Measurements from ENCODE around the gene TUBA3E. TPM values are rescaled to one million over a fixed set of nuclear protein-coding genes. Genes with fewer than 3 reads are reported as not detected.
"Not testable (repeated sequence)": the region's sequence is repeated elsewhere in the genome, so short reads cannot be mapped to it uniquely, and the experiment has no call there.

Gene TUBA3E
- total RNA-seq, 4 donors from 2014 or later = not detected

GRCh38 chr2:130160131-130160530, 38.1 kb downstream of the TUBA3E start:
- no peak overlapping the region for H3K4me3 ChIP-seq (ENCODE audit: low read depth, poor library complexity, severe bottlenecking)
- TF ChIP-seq, protein P1, sequence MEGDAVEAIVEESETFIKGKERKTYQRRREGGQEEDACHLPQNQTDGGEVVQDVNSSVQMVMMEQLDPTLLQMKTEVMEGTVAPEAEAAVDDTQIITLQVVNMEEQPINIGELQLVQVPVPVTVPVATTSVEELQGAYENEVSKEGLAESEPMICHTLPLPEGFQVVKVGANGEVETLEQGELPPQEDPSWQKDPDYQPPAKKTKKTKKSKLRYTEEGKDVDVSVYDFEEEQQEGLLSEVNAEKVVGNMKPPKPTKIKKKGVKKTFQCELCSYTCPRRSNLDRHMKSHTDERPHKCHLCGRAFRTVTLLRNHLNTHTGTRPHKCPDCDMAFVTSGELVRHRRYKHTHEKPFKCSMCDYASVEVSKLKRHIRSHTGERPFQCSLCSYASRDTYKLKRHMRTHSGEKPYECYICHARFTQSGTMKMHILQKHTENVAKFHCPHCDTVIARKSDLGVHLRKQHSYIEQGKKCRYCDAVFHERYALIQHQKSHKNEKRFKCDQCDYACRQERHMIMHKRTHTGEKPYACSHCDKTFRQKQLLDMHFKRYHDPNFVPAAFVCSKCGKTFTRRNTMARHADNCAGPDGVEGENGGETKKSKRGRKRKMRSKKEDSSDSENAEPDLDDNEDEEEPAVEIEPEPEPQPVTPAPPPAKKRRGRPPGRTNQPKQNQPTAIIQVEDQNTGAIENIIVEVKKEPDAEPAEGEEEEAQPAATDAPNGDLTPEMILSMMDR (IDR thresholded peaks at IDR 0.05) = no peak
- TF ChIP-seq POLR2A (IDR thresholded peaks at IDR 0.05) = no peak
- 91 to 100% methylated on average over 6 of the region's 6 CpGs for WGBS, 2 donors
- no peak for DNase-seq (ENCODE audit: low spot score in 2 of 2)
- intact Hi-C loops (cut with DNase I; ENCODE audit: low total_unique reads) = no loop called here

GRCh38 chr2:130159376-130159775, 38.9 kb downstream of the TUBA3E start:
- DNase-seq (ENCODE audit: low spot score in 2 of 2); H3K4me3 ChIP-seq (ENCODE audit: low read depth, poor library complexity, severe bottlenecking); intact Hi-C loops (cut with DNase I; ENCODE audit: low total_unique reads): not testable (repeated sequence)
- WGBS, 2 donors = 83 to 94% methylated on average over 4 of the region's 4 CpGs

DNA sequence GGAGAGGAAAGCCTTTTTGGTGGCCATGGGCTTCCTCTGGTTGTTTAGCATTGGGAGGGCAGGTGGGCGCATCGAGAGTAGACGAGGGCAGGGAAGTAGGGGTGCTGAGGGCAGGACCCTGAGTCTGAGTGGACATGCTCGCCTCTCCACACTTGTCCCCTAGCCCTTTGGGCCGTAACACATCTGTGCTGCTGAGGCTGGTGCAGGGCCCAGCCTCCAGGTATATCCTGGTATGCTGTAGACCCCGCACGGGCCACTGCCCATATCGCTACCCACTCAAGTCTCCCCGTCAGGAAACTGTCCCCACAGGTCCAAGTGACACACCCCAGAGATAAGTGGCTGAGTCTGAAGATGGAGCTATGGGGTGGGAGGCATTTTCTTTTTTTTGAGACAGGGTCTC, 39.6 kb downstream of the TUBA3E start:
- no peak for DNase-seq (ENCODE audit: low spot score in 2 of 2)
- TF ChIP-seq POLR2A (IDR thresholded peaks at IDR 0.05) = no peak
- TF ChIP-seq, protein P1 (IDR thresholded peaks at IDR 0.05) = no peak
- intact Hi-C loops (cut with DNase I; ENCODE audit: low total_unique reads) = no loop called here
- WGBS, 2 donors = 90 to 91% methylated on average over 9 of the region's 9 CpGs
- H3K4me3 ChIP-seq (ENCODE audit: low read depth, poor library complexity, severe bottlenecking) = no peak overlapping the region

GRCh38 chr2:130157825-130158514, 40.3 kb downstream of the TUBA3E start:
- 76 to 92% methylated on average over 13 of the region's 13 CpGs for WGBS, 2 donors
- DNase-seq (ENCODE audit: low spot score in 2 of 2); H3K4me3 ChIP-seq (ENCODE audit: low read depth, poor library complexity, severe bottlenecking); intact Hi-C loops (cut with DNase I; ENCODE audit: low total_unique reads): not testable (repeated sequence)

DNA sequence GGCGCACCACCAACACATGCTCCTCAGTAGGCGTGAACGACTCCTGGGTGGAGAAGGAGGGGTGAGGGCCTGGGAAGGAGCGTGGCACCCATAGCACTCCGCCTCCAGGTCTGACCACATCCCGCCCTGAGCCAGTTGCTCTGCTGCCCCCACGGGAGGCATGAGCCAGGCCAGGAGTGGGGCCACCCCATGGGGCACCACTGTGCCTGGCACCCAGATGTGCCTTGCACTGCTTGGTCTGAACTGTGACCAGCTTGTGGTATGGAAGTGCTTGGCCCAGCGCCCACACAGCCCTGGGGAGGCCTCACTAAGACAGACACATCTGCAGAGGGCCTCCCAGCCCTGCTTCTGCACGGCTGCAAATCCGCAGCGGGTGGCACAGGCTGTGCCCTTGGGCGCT, 40.9 kb downstream of the TUBA3E start:
- WGBS, 2 donors = 80 to 82% methylated on average over 5 to 8 of the region's 12 CpGs
- DNase-seq (ENCODE audit: low spot score in 2 of 2); intact Hi-C loops (cut with DNase I; ENCODE audit: low total_unique reads); H3K4me3 ChIP-seq (ENCODE audit: low read depth, poor library complexity, severe bottlenecking): not testable (repeated sequence)

GRCh38 chr2:130156624-130157004, 41.6 kb downstream of the TUBA3E start:
- no peak for TF ChIP-seq POLR2A (IDR thresholded peaks at IDR 0.05)
- TF ChIP-seq, protein P1 (IDR thresholded peaks at IDR 0.05) = no peak
- intact Hi-C loops (cut with DNase I; ENCODE audit: low total_unique reads) = no loop called here
- 93 to 95% methylated on average over 9 of the region's 9 CpGs for WGBS, 2 donors
- no peak for DNase-seq (ENCODE audit: low spot score in 2 of 2)
- H3K4me3 ChIP-seq (ENCODE audit: low read depth, poor library complexity, severe bottlenecking) = no peak overlapping the region

GRCh38 chr2:130155956-130156623, 42.1 kb downstream of the TUBA3E start:
- DNase-seq (ENCODE audit: low spot score in 2 of 2); intact Hi-C loops (cut with DNase I; ENCODE audit: low total_unique reads); H3K4me3 ChIP-seq (ENCODE audit: low read depth, poor library complexity, severe bottlenecking): not testable (repeated sequence)
- WGBS, 2 donors = 64% methylated on average over 15 of the region's 16 CpGs; no CpG with 5 or more reads in 1 of the 2 donors

Measured in lower leg skin (tissue), 4 donors.